Measurements from ENCODE around the gene TMEM201.
"Not testable (repeated sequence)": the region's sequence is repeated elsewhere in the genome, so short reads cannot be mapped to it uniquely, and the experiment has no call there.

The TMEM201 gene

GRCh38 chr1:9588551-9589143, at the start of gene TMEM201:
TMEM201 (plus strand) TSS chr1:9588911; CDS start chr1:9588931, 20 bp downstream.
- DNase-seq: peak; percentile 91

GRCh38 chr1:9539165-9539828, 49.4 kb upstream of the TMEM201 start, which contains the start of gene SLC25A33:
SLC25A33 (plus strand) TSS chr1:9539465; CDS start chr1:9539692, 227 bp downstream.
- DNase-seq: peak; percentile 98

- DNase-seq: peak; percentile 59
These were observed 48.7 kb upstream of the TMEM201 start for GRCh38 chr1:9539829-9540550.

GRCh38 chr1:9542430-9542829, 46.3 kb upstream of the TMEM201 start:
- DNase-seq: peak; percentile 21

- DNase-seq: no peak
These were observed 43.8 kb upstream of the TMEM201 start for GRCh38 chr1:9544926-9545325.

- no peak for DNase-seq
These were observed 38.7 kb upstream of the TMEM201 start for GRCh38 chr1:9549955-9550546.

GRCh38 chr1:9551984-9552383, 36.7 kb upstream of the TMEM201 start:
- DNase-seq: no peak

- no peak for DNase-seq
These were observed 35.0 kb upstream of the TMEM201 start for GRCh38 chr1:9553736-9554144.

GRCh38 chr1:9555942-9556341, 32.8 kb upstream of the TMEM201 start:
- DNase-seq: no peak

- no peak for DNase-seq
These were observed 31.1 kb upstream of the TMEM201 start for GRCh38 chr1:9557624-9558023.

GRCh38 chr1:9558271-9558945, 30.3 kb upstream of the TMEM201 start:
- no peak for DNase-seq

- DNase-seq: no peak
These were observed 29.7 kb upstream of the TMEM201 start for GRCh38 chr1:9558946-9559545.

- DNase-seq: no peak
These were observed 29.0 kb upstream of the TMEM201 start for GRCh38 chr1:9559673-9560072.

- not testable (repeated sequence) for DNase-seq
These were observed 28.6 kb upstream of the TMEM201 start for GRCh38 chr1:9560090-9560489.

GRCh38 chr1:9561429-9561828, 27.3 kb upstream of the TMEM201 start:
- DNase-seq: peak; percentile 87

- no peak for DNase-seq
These were observed 19.4 kb upstream of the TMEM201 start for GRCh38 chr1:9569267-9569666.

- DNase-seq: peak; percentile 45
These were observed 17.7 kb upstream of the TMEM201 start for GRCh38 chr1:9570886-9571529.

- peak; percentile 10 for DNase-seq
These were observed 15.0 kb upstream of the TMEM201 start for GRCh38 chr1:9573723-9574122.

GRCh38 chr1:9575486-9575885, 13.2 kb upstream of the TMEM201 start:
- DNase-seq: no peak

- DNase-seq: no peak
These were observed 11.8 kb upstream of the TMEM201 start for GRCh38 chr1:9576903-9577302.

- DNase-seq: no peak
These were observed 11.3 kb upstream of the TMEM201 start for GRCh38 chr1:9577423-9577822.

GRCh38 chr1:9580942-9581341, 7.8 kb upstream of the TMEM201 start:
- DNase-seq: no peak
